BE2C (cell line): Measurements from ENCODE around the gene PLEKHG5. TPM values are rescaled to one million over a fixed set of nuclear protein-coding genes. Genes with fewer than 3 reads are reported as not detected.

ENCODE experiments used
- DNase-seq: peaks from one replicate; pipeline ENCODE4 v3.0.0-alpha.2; 2020
- H3K27me3 ChIP-seq: fragments of 250-450 bp; sonication (Bioruptor Pico); 2 replicates; pipeline ENCODE4 v1.5.1; 2020; ENCODE audit warnings: mild to moderate bottlenecking
- H3K36me3 ChIP-seq: fragments of 250-450 bp; sonication (Bioruptor Pico); 2 replicates; pipeline ENCODE4 v1.5.1; 2020; ENCODE audit warnings: mild to moderate bottlenecking
- H3K4me1 ChIP-seq: fragments of 250-450 bp; sonication (Bioruptor Pico); 2 replicates; pipeline ENCODE4 v1.5.1; 2020
- H3K4me3 ChIP-seq: 2 replicates; pipeline ENCODE4 v1.5.1; 2011; ENCODE audit warnings: low read depth, low read length
- H3K9me3 ChIP-seq: fragments of 250-450 bp; sonication (Bioruptor Pico); 2 replicates; pipeline ENCODE4 v1.5.1; 2020
- CTCF ChIP-seq: IDR thresholded peaks from 2 replicates; pipeline ENCODE4 v1.5.1; 2012; ENCODE audit warnings: mild to moderate bottlenecking, low read depth, low read length
- polyA plus RNA-seq: library from polyadenylated mRNA; unstranded; fragments of >200 nt; gene quantifications from one replicate; pipeline ENCODE4 v1.2.1, GENCODE V29; 2012; ENCODE audit warnings: low read depth, missing spikeins; ENCODE audit not compliant: insufficient read length, insufficient read depth

Gene PLEKHG5
- polyA plus RNA-seq: 14.3 TPM

- Histone ChIP-seq H3K9me3 (no peaks in the 10 kb centered on the region), H3K27me3 (no peaks in the 10 kb centered on the region), H3K36me3 (no peaks in the 10 kb centered on the region), H3K4me1 (peaks cover 10% of the 10 kb centered on the region; the same call in 1 of the 2 replicates), H3K4me3 (peak within 1 kb of the TSS; percentile 68)
- no peak for TF ChIP-seq CTCF
- no peak for DNase-seq
Observed at GRCh38 chr1:6491480-6491962, at the start of gene PLEKHG5. PLEKHG5 (minus strand) TSS chr1:6491667; CDS start chr1:6477571, 14,096 bp downstream.

GRCh38 chr1:6538956-6539355 lies 47.5 kb upstream of the PLEKHG5 start:
- Histone ChIP-seq H3K36me3 (no peaks in the 10 kb centered on the region; the same call in 1 of the 2 replicates), H3K4me3 (no peak overlapping the region), H3K27me3 (no peaks in the 10 kb centered on the region), H3K9me3 (no peaks in the 10 kb centered on the region), H3K4me1 (no peaks in the 10 kb centered on the region)
- no peak for DNase-seq
- TF ChIP-seq CTCF: no peak

- H3K9me3 ChIP-seq: no peaks in the 10 kb centered on the region
- DNase-seq: no peak
- no peaks in the 10 kb centered on the region for H3K4me1 ChIP-seq
- H3K27me3 ChIP-seq: no peaks in the 10 kb centered on the region
- H3K4me3 ChIP-seq: no peak overlapping the region
- no peak for TF ChIP-seq CTCF
- H3K36me3 ChIP-seq: peaks cover 17% of the 10 kb centered on the region
Observed at GRCh38 chr1:6536291-6536690, 44.8 kb upstream of the PLEKHG5 start.

GRCh38 chr1:6535214-6535613 lies 43.7 kb upstream of the PLEKHG5 start:
- Histone ChIP-seq H3K27me3 (no peaks in the 10 kb centered on the region), H3K36me3 (peaks cover 19% of the 10 kb centered on the region), H3K4me3 (no peak overlapping the region), H3K9me3 (no peaks in the 10 kb centered on the region), H3K4me1 (no peaks in the 10 kb centered on the region)
- TF ChIP-seq CTCF: no peak
- DNase-seq: no peak

- Histone ChIP-seq H3K4me3 (no peak overlapping the region), H3K9me3 (no peaks in the 10 kb centered on the region), H3K4me1 (no peaks in the 10 kb centered on the region), H3K27me3 (no peaks in the 10 kb centered on the region), H3K36me3 (peaks cover 19% of the 10 kb centered on the region)
- no peak for DNase-seq
- no peak for TF ChIP-seq CTCF
Observed at GRCh38 chr1:6534248-6534822, 42.9 kb upstream of the PLEKHG5 start.

- H3K9me3 ChIP-seq: no peaks in the 10 kb centered on the region
- DNase-seq: no peak
- no peaks in the 10 kb centered on the region for H3K4me1 ChIP-seq
- H3K4me3 ChIP-seq: no peak overlapping the region
- H3K36me3 ChIP-seq: peaks cover 22% of the 10 kb centered on the region
- no peaks in the 10 kb centered on the region for H3K27me3 ChIP-seq
- TF ChIP-seq CTCF: no peak
Observed at GRCh38 chr1:6531996-6532395, 40.5 kb upstream of the PLEKHG5 start.
